ENCODE data around the gene C12orf60. TPM values are rescaled to one million over a fixed set of nuclear protein-coding genes. Genes with fewer than 3 reads are reported as not detected.

Gene C12orf60
- total and polyA plus RNA-seq, 2 experiments from 2014 or later, result 0.17 to 2.3 TPM

DNA sequence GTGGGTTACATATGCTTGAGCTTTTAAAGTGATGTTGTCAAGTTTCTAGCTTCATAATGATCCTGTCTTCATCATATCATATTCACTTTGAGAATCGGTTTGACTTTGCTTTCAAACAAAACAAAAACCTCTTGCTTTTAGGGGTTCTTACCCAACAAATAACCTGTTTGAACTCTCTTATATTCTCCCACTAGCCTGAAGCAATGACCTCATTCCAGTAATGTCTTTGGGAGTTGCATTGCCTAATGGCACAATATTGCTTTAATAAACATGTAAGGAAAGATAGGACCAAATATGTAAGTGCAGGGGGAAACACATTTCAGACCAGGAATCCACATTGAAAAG is 27.9 kb upstream of the C12orf60 start:
- H3K9me3 ChIP-seq (ENCODE audit: low read depth), result no peaks in the 10 kb centered on the region
- H3K27me3 ChIP-seq, result no peaks in the 10 kb centered on the region
- DNase-seq (ENCODE audit: low spot score), result no peak
- peak overlapping the region; percentile 84 for H3K4me3 ChIP-seq
- H3K27ac ChIP-seq, result peak overlapping the region; percentile 98
- peaks cover 39% of the 10 kb centered on the region for H3K79me2 ChIP-seq
- no peaks in the 10 kb centered on the region for H4K20me1 ChIP-seq (ENCODE audit: insufficient read depth, poor library complexity, severe bottlenecking)
- 41% methylated on average over 1 of the region's 1 CpG for WGBS (ENCODE audit: low lambda C conversion rate, missing lambda C conversion rate)
- TF ChIP-seq, protein P1, sequence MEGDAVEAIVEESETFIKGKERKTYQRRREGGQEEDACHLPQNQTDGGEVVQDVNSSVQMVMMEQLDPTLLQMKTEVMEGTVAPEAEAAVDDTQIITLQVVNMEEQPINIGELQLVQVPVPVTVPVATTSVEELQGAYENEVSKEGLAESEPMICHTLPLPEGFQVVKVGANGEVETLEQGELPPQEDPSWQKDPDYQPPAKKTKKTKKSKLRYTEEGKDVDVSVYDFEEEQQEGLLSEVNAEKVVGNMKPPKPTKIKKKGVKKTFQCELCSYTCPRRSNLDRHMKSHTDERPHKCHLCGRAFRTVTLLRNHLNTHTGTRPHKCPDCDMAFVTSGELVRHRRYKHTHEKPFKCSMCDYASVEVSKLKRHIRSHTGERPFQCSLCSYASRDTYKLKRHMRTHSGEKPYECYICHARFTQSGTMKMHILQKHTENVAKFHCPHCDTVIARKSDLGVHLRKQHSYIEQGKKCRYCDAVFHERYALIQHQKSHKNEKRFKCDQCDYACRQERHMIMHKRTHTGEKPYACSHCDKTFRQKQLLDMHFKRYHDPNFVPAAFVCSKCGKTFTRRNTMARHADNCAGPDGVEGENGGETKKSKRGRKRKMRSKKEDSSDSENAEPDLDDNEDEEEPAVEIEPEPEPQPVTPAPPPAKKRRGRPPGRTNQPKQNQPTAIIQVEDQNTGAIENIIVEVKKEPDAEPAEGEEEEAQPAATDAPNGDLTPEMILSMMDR (IDR thresholded peaks at IDR 0.05; ENCODE audit: poor library complexity), result no peak
- TF ChIP-seq EZH2phosphoT487 (IDR thresholded peaks at IDR 0.05; ENCODE audit: low read depth, severe bottlenecking, unreplicated experiment) (no peak), EZH2 (IDR thresholded peaks at IDR 0.05; ENCODE audit: borderline replicate concordance) (no peak)
- H3K9me2 ChIP-seq (replicated peaks; ENCODE audit: insufficient read depth), result no peaks in the 10 kb centered on the region
- peaks cover 31% of the 10 kb centered on the region for H3K4me1 ChIP-seq (ENCODE audit: insufficient read depth)
- H3K4me2 ChIP-seq, result peak overlapping the region; percentile 82
- peak overlapping the region; percentile 32 for H2AFZ ChIP-seq
- H3K36me3 ChIP-seq (replicated peaks; ENCODE audit: insufficient read depth, low read depth), result no peaks in the 10 kb centered on the region

DNA sequence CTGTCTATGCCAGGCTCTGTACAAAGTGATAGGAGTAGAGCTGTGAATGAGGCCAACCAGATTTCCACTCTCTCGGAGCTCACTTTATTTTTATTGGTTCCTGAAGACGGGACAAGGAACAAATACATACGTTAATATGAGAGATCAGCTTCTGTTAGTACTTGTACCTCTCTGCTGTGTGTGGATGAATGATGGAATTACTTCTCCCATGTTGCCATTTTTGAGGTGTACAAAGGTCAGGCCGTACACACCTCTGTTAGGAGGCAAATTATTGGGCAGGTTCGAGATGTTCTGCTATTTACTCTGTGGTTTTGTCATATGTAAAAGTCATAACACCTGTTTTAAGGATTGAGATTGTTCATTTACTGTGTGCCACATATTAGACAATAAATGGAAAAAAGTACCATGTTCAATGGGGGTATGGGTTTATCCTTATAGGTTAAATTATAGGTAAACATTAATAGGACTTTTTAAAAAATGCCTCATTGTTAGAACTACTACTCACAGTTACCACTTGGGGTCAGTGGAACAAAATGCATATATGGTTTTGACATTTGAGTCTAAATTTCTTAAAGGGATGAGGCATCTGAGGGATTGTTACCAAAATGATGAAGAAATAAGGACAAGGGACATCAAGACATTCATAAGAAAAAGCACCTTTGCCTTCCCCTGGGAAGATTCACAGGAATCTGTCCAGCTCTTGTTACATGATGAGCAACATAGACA is 27.1 kb upstream of the C12orf60 start:
- Histone ChIP-seq H3K9me3 (ENCODE audit: low read depth) (no peaks in the 10 kb centered on the region), H3K4me3 (peak overlapping the region; percentile 84), H3K4me2 (peak overlapping the region; percentile 82), H3K36me3 (replicated peaks; ENCODE audit: insufficient read depth, low read depth) (no peaks in the 10 kb centered on the region), H2AFZ (no peak overlapping the region), H3K27me3 (no peaks in the 10 kb centered on the region), H3K79me2 (peaks cover 37% of the 10 kb centered on the region), H3K4me1 (ENCODE audit: insufficient read depth) (peaks cover 31% of the 10 kb centered on the region), H3K9me2 (replicated peaks; ENCODE audit: insufficient read depth) (no peaks in the 10 kb centered on the region), H3K27ac (peak overlapping the region; percentile 98), H4K20me1 (ENCODE audit: insufficient read depth, poor library complexity, severe bottlenecking) (no peaks in the 10 kb centered on the region)
- no peak for TF ChIP-seq EZH2 (IDR thresholded peaks at IDR 0.05; ENCODE audit: borderline replicate concordance)
- TF ChIP-seq, protein P1 (IDR thresholded peaks at IDR 0.05; ENCODE audit: poor library complexity), result peak; percentile 40
- no peak for TF ChIP-seq EZH2phosphoT487 (IDR thresholded peaks at IDR 0.05; ENCODE audit: low read depth, severe bottlenecking, unreplicated experiment)
- DNase-seq (ENCODE audit: low spot score), result no peak
- 49% methylated on average over 5 of the region's 5 CpGs for WGBS (ENCODE audit: low lambda C conversion rate, missing lambda C conversion rate)

DNA sequence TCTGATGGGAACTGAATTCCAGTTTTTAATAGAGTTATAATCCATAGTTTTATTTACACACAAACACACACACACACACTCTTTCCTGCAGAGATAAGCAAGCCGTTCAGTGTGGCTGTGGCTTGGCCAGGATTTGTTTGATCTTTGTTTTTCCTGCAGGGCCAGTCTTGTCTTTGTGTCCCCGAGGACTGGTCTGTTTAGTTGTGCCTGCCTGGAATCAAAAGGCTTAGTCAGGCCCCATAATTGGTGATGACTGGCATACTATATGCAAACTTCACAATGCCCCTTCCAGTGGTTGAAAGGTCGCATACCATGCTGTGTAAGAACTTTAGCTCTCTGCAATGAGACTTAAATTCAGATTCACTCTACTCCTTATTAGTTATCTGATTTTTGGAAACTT is 26.2 kb upstream of the C12orf60 start:
- DNase-seq (ENCODE audit: low spot score), result peak; percentile 25
- H3K4me3 ChIP-seq, result no peak overlapping the region
- no peaks in the 10 kb centered on the region for H3K9me3 ChIP-seq (ENCODE audit: low read depth)
- H3K36me3 ChIP-seq (replicated peaks; ENCODE audit: insufficient read depth, low read depth), result no peaks in the 10 kb centered on the region
- H3K27me3 ChIP-seq, result no peaks in the 10 kb centered on the region
- no peak for TF ChIP-seq EZH2 (IDR thresholded peaks at IDR 0.05; ENCODE audit: borderline replicate concordance)
- TF ChIP-seq, protein P1 (IDR thresholded peaks at IDR 0.05; ENCODE audit: poor library complexity), result no peak
- no peak for TF ChIP-seq EZH2phosphoT487 (IDR thresholded peaks at IDR 0.05; ENCODE audit: low read depth, severe bottlenecking, unreplicated experiment)
- no peaks in the 10 kb centered on the region for H3K9me2 ChIP-seq (replicated peaks; ENCODE audit: insufficient read depth)
- H3K4me2 ChIP-seq, result peak overlapping the region; percentile 82
- no peaks in the 10 kb centered on the region for H4K20me1 ChIP-seq (ENCODE audit: insufficient read depth, poor library complexity, severe bottlenecking)
- H3K79me2 ChIP-seq, result peaks cover 33% of the 10 kb centered on the region
- H3K4me1 ChIP-seq (ENCODE audit: insufficient read depth), result peaks cover 23% of the 10 kb centered on the region
- WGBS (ENCODE audit: low lambda C conversion rate, missing lambda C conversion rate), result 22% methylated on average over 3 of the region's 3 CpGs
- H2AFZ ChIP-seq, result no peak overlapping the region
- peak overlapping the region; percentile 56 for H3K27ac ChIP-seq
